NCI-H82 treated with DMSO at 0.1 percent for 48 hours (cell line): ENCODE data around the gene LMO2.
"Not testable (repeated sequence)": the region's sequence is repeated elsewhere in the genome, so short reads cannot be mapped to it uniquely, and the experiment has no call there.

ENCODE experiments used
- DNase-seq: peaks from one replicate; lab custom pipeline; 2025; ENCODE audit not compliant: unreplicated experiment; lab: John Stamatoyannopoulos, UW

Gene LMO2

GRCh38 chr11:33891714-33892327, at the start of gene LMO2:
Gene LMO2 (minus strand): TSS chr11:33892076. CDS start chr11:33869716, 22,360 bp downstream.
- peak; percentile 23 for DNase-seq

GRCh38 chr11:33940538-33940815, 48.6 kb upstream of the LMO2 start:
- no peak for DNase-seq

GRCh38 chr11:33936725-33937604, 45.1 kb upstream of the LMO2 start:
- peak; percentile 29 for DNase-seq

- DNase-seq: no peak
Measured at GRCh38 chr11:33935461-33936456, 43.9 kb upstream of the LMO2 start.

GRCh38 chr11:33935005-33935404, 43.1 kb upstream of the LMO2 start:
- DNase-seq: no peak

GRCh38 chr11:33934450-33934849, 42.6 kb upstream of the LMO2 start:
- no peak for DNase-seq

GRCh38 chr11:33933602-33934001, 41.7 kb upstream of the LMO2 start:
- DNase-seq: no peak

GRCh38 chr11:33932721-33933120, 40.8 kb upstream of the LMO2 start:
- DNase-seq: no peak

GRCh38 chr11:33931739-33932366, 40.0 kb upstream of the LMO2 start:
- DNase-seq: not testable (repeated sequence)

GRCh38 chr11:33931067-33931466, 39.2 kb upstream of the LMO2 start:
- no peak for DNase-seq

GRCh38 chr11:33930317-33931021, 38.6 kb upstream of the LMO2 start:
- peak; percentile 71 for DNase-seq

- DNase-seq: no peak
Measured at GRCh38 chr11:33928564-33928963, 36.7 kb upstream of the LMO2 start.

- no peak for DNase-seq
Measured at GRCh38 chr11:33926671-33927552, 35.0 kb upstream of the LMO2 start.

- DNase-seq: peak; percentile 71
Measured at GRCh38 chr11:33924341-33924740, 32.5 kb upstream of the LMO2 start.

GRCh38 chr11:33923626-33924025, 31.8 kb upstream of the LMO2 start:
- no peak for DNase-seq

- DNase-seq: no peak
Measured at GRCh38 chr11:33920838-33921613, 29.1 kb upstream of the LMO2 start.

GRCh38 chr11:33919645-33920044, 27.8 kb upstream of the LMO2 start:
- DNase-seq: no peak

- not testable (repeated sequence) for DNase-seq
Measured at GRCh38 chr11:33917402-33917801, 25.5 kb upstream of the LMO2 start.

- DNase-seq: no peak
Measured at GRCh38 chr11:33916736-33917135, 24.9 kb upstream of the LMO2 start.
